D721Med (cell line): ENCODE measurements around the gene TTC39A.
A peak's percentile ranks its signal among the peaks of the same experiment; 100 is the strongest.

Experiments
- DNase-seq: peaks from one replicate; pipeline ENCODE4 v3.0.0; 2011; ENCODE audit warnings: low spot score; ENCODE audit not compliant: insufficient read length
- FAIRE-seq: peaks from 2 replicates; lab custom pipeline; 2011; peaks lifted over from hg19 to GRCh38; lab: Jason Lieb, UNC
- CTCF ChIP-seq: IDR thresholded peaks from 2 replicates; pipeline ENCODE4 v1.5.1; 2012; ENCODE audit warnings: mild to moderate bottlenecking, control low read depth; ENCODE audit not compliant: insufficient read depth; ENCODE audit errors: missing control alignments

TTC39A gene

GRCh38 chr1:51241119-51241518, 89.2 kb downstream of the TTC39A start:
- no peak for FAIRE-seq
- no peak for DNase-seq
- no peak for TF ChIP-seq CTCF

- TF ChIP-seq CTCF, result no peak
- FAIRE-seq, result peak; percentile 16
Observed at GRCh38 chr1:51240084-51240483, 90.3 kb downstream of the TTC39A start.

GRCh38 chr1:51238034-51238403, 92.3 kb downstream of the TTC39A start:
- no peak for DNase-seq
- no peak for TF ChIP-seq CTCF

More at GRCh38 chr1:51240084-51240483, 90.3 kb downstream of the TTC39A start:
- DNase-seq, result no peak

GRCh38 chr1:51237351-51238033, 92.9 kb downstream of the TTC39A start:
- no peak for TF ChIP-seq CTCF
- no peak for DNase-seq
- no peak for FAIRE-seq

More at GRCh38 chr1:51238034-51238403, 92.3 kb downstream of the TTC39A start:
- peak; percentile 48 for FAIRE-seq
